RWPE1 (cell line): ENCODE results near the gene ANKRD22.
A peak's percentile ranks its signal among the peaks of the same experiment; 100 is the strongest.

Experiments
- CTCF ChIA-PET: fragments of 350-600 bp; sonication (Branson Sonifier 250); formaldehyde crosslinking; extraction: SDS; loops from one replicate; lab custom pipeline; 2021; lab: Yijun Ruan, JAX
- POLR2A ChIA-PET: fragments of 400-600 bp; formaldehyde crosslinking; extraction: SDS; loops from one replicate; lab custom pipeline; 2020; ENCODE audit warnings: antibody characterized with exemption; ENCODE audit not compliant: low non-redundant PET; lab: Yijun Ruan, JAX
- DNase-seq: peaks from one replicate; pipeline ENCODE4 v3.0.0; 2012; ENCODE audit warnings: low spot score
- H3K27ac ChIP-seq: fragments of 450-650 bp; 2 replicates; pipeline ENCODE4 v1.5.1; 2017
- CTCF ChIP-seq: fragments of 450-650 bp; conservative IDR thresholded peaks from 2 replicates; pipeline ENCODE4 v1.5.1; 2017; ENCODE audit warnings: low read depth, mild to moderate bottlenecking

The ANKRD22 gene

DNA sequence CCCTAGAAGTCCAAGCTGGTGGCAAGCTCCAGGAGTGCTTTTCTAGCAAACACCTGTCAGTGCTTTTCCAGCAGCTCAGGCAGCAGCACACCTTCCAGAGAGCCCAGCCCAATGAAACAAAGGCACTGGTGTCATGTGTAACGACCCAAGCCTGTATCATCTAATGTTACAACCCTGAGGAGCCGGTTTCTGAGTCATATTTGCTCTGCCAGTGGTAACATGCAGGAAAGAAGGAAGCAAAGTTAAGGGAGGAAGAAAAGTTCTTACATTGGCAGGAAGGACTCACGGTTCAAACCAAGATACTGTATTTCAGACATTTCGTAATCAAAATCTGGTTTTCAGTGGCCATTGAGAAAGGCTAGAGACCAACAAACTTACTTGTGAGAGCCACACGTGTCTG lies at the start of gene ANKRD22:
TSS of gene ANKRD22 (minus strand) at position 139 of the 400 bp plus-strand sequence. CDS start 237 bp downstream, outside the sequence.
- ChIA-PET CTCF (interaction anchor here (0.7 kb wide), 1 partner anchor 65 kb away, joined by 3 read pairs; no protein-coding TSS in a partner anchor), POLR2A (no interaction called here)
- H3K27ac ChIP-seq: peak within 1 kb of the TSS; percentile 50
- no peak for TF ChIP-seq CTCF
- DNase-seq: peak; percentile 94

- CTCF ChIA-PET: interaction anchor here (0.5 to 2.2 kb wide), 3 partner anchors 33 to 304 kb away, joined by 3 to 8 read pairs (median 4); no protein-coding TSS in a partner anchor
- no peak overlapping the region for H3K27ac ChIP-seq
- POLR2A ChIA-PET: no interaction called here
- DNase-seq: no peak
- no peak for TF ChIP-seq CTCF
Measured at GRCh38 chr10:88899886-88900285, 48.2 kb upstream of the ANKRD22 start.

DNA sequence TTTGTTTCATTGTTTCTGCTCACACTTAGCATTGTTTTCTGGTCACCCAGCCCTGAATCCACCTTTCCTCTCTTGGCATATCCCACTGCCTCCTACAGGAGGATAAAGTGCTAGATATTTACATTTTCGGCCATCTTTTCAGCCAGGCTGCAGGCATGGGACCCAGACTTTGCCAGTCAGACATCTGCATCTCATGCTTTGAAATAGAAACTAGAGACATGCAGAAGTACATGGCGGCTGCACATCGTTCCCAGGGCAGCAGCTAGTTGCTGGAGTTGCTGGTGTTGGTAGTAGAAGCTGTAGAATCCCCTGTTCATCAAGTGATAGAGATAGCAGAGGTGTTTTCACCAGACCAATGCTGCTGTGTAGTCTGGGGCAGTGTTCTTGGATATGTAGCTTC lies 47.1 kb upstream of the ANKRD22 start:
- ChIA-PET CTCF (interaction anchor here (0.6 kb wide), 1 partner anchor 334 kb away, joined by 3 read pairs; no protein-coding TSS in a partner anchor), POLR2A (no interaction called here)
- H3K27ac ChIP-seq: no peak overlapping the region
- no peak for TF ChIP-seq CTCF
- no peak for DNase-seq

DNA sequence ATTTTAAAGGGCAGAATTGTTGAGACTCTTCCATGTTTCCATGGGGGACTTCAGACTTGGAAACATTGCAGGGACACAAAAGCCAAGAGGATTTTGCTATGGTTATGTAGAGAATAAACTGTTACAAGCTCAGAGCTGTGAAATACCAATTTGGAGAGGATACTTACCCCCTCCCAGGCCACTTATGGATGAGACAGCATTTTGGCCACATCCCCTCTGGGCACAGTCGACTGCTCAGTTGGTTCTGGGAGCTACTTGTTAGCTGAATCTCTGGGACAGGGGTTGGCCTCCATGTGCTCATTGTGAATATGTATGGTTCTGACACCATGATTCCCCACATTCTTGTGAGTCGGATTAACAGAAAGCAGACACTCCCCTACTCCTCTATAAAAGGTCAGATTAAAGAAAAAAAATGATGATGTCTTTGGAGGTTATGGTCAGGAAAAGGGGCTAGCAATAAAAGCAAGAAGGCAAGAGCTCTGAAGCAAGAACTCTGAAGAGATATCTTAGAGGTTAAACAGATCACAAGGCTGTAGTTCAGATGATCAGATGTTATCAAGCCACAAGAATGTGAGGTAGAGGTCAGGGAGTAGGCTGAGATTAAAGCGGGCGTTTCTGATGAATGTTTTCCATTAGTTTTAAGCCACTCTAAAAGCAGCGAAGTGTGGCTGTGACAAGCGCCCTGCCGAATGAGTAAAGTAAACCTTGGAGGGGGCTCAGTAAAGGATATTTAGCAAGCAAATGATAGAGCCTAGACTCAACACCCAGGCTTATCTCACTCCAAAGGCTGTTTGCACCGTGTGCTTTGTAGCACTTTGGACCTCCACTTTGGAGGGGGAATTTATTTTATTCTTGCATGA lies 45.6 kb upstream of the ANKRD22 start:
- ChIA-PET POLR2A (no interaction called here), CTCF (interaction anchor here (0.6 kb wide), 1 partner anchor 14 kb away, joined by 3 read pairs; no protein-coding TSS in a partner anchor)
- TF ChIP-seq CTCF: no peak

GRCh38 chr10:88896372-88896993 lies 44.8 kb upstream of the ANKRD22 start:
- no peak overlapping the region for H3K27ac ChIP-seq
- TF ChIP-seq CTCF: no peak
- ChIA-PET POLR2A (no interaction called here), CTCF (no interaction called here)
- DNase-seq: no peak

More for the DNA sequence above, 45.6 kb upstream of the ANKRD22 start:
- no peak for DNase-seq
- no peak overlapping the region for H3K27ac ChIP-seq

- ChIA-PET CTCF (interaction anchor here (0.6 to 1.3 kb wide), 3 partner anchors 10 to 59 kb away, joined by 4 to 5 read pairs (median 4); no protein-coding TSS in a partner anchor), POLR2A (no interaction called here)
- H3K27ac ChIP-seq: no peak overlapping the region
- DNase-seq: no peak
- TF ChIP-seq CTCF: no peak
Measured at GRCh38 chr10:88895250-88895649, 43.6 kb upstream of the ANKRD22 start.
